GM19467 (cell line): Measurements from ENCODE around the gene POGZ.

Experiments used
- ATAC-seq: cut with Tn5 transposase; IDR thresholded peaks from one replicate; pipeline ENCODE4 v1.9.1; 2021; ENCODE audit warnings: mild to moderate bottlenecking, moderate library complexity; ENCODE audit not compliant: unreplicated experiment

POGZ gene

GRCh38 chr1:151372058-151372934 is 87.0 kb downstream of the POGZ start, which contains the start of gene SELENBP1:
TSS of gene SELENBP1 (minus strand) at chr1:151372705. CDS start at chr1:151372641, 64 bp downstream.
- ATAC-seq = no peak

- no peak for ATAC-seq
Observed at GRCh38 chr1:151371370-151372057, 87.8 kb downstream of the POGZ start.

DNA sequence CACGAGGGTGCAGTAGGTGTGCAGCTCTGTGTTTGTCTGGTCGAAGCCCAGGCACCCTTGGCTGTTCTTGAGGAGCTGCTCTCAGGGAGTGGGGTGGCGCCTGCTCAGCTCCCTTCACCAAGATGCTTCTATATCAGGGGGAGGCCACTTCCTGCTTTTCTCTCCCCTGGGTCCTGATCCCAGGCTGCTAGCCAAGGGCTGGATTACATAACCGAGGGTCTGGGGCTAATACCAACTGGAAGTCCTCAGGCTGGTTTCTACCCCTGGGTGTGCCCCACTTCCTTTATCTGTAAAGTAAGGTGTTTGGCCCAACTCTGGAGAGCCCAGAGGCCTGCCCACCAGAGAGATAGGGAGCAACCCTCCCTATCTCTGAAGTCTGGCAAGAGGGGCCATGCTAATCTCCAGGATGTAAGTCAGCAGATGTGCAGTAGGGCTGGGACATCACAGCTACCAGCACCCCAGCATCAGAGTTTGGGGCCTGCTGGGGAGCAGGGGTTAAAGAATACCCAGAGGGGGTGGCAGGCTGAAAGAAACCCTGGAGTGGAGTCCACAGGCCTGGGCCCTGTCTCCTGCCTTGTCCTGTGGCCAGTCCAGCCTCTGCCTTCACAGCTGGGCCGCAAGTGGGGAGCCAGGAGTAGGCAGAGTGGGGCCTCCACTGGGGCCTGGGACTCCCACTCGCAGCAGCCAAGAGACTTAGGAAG is 88.9 kb downstream of the POGZ start:
- ATAC-seq = no peak

DNA sequence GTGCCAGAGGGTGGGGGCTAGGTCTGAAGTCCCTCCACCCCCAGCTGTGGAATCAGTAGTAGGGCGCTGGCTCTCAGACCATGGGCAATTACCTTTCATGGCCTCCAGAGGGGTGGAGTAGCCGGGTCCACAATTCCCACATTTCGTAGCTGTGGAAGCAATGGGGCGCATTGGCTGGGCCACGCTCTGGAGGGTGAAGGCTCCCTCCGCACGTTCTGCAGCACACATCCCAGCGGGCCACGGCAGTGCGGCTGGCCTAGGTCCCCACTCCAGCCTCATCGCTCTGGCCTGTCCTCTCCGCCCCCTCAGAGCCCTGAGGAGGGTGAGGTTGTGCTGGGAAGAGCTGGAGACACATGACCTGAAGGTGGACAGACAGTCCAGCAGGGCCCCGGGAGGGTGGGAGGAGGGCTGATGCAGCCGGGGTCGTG is 89.7 kb downstream of the POGZ start:
- no peak for ATAC-seq

DNA sequence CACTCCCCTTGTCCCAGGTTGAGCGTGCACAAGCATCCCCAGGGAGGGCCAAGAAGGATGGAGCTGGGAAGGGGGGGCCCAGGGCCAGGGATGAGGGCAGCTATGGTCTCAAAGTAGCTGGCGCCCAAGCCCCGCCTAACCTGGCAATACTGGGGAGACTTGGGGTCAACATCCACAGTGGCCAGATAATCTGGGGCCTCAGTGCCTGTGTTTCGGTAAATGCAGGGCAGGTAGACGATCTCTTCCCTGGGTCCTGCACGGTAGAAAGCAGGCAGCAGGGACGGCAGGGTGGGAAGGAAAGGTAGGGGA is 90.0 kb downstream of the POGZ start:
- ATAC-seq = no peak

GRCh38 chr1:151368393-151369301 is 90.6 kb downstream of the POGZ start:
- ATAC-seq = no peak

GRCh38 chr1:151367658-151368392 is 91.5 kb downstream of the POGZ start:
- no peak for ATAC-seq

DNA sequence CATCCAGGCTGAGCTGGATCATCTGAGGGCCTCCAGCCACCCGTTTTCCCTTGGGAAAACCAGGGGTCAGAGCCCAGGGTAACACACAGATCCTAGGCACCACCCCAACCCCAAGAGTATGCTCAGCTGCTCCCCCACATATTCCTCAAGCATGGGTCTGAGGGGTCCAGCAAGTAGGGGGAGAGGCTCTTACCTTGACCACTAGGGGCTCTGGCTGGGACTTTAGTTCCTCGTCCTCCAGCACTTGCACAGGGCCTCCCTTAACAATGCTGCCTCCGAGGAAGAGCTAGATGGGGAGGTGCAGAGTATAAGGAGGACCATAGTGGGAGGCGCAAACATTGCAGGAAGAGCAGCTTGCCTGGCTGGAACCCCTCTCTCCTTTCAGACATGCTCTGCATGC is 94.3 kb downstream of the POGZ start:
- ATAC-seq = no peak

GRCh38 chr1:151362308-151363155 is 96.8 kb downstream of the POGZ start:
- ATAC-seq = no peak

DNA sequence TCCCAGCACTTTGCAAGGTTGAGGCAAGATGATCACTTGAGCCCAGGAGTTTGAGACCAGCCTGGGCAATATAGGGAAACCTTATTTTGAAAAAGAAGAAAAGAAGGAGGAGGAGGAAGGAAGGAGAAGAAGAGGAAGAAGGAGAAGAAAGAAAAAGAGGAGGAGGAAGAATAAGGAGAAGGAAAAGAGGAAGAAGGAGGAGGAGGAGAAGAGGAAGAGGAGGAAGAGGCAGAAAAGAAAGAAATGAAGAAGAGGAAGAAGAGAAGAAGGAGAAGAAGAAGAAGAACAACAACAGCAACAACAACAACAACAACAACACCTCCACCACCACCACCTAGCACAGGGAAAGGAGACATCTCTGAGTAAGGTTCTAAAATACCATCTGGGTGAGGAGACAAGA is 97.4 kb downstream of the POGZ start:
- no peak for ATAC-seq

GRCh38 chr1:151356696-151357095 is 102.6 kb downstream of the POGZ start:
- ATAC-seq = no peak
